GM10266 (cell line): ENCODE results near the gene EFHD2.
"Not testable (repeated sequence)": the region's sequence is repeated elsewhere in the genome, so short reads cannot be mapped to it uniquely, and the experiment has no call there.

Experiments
- DNase-seq: peaks from one replicate; pipeline ENCODE4 v3.0.0; 2012; ENCODE audit errors: extremely low spot score
- TF ChIP-seq, protein P1 (sequence below): IDR thresholded peaks from 2 replicates; pipeline ENCODE4 v1.5.1; 2012; ENCODE audit warnings: mild to moderate bottlenecking, low read depth; ENCODE audit not compliant: control insufficient read depth, insufficient read depth; ENCODE audit errors: missing control alignments

Gene EFHD2

GRCh38 chr1:15459771-15460707 is 50.4 kb downstream of the EFHD2 start:
- TF ChIP-seq, protein P1, sequence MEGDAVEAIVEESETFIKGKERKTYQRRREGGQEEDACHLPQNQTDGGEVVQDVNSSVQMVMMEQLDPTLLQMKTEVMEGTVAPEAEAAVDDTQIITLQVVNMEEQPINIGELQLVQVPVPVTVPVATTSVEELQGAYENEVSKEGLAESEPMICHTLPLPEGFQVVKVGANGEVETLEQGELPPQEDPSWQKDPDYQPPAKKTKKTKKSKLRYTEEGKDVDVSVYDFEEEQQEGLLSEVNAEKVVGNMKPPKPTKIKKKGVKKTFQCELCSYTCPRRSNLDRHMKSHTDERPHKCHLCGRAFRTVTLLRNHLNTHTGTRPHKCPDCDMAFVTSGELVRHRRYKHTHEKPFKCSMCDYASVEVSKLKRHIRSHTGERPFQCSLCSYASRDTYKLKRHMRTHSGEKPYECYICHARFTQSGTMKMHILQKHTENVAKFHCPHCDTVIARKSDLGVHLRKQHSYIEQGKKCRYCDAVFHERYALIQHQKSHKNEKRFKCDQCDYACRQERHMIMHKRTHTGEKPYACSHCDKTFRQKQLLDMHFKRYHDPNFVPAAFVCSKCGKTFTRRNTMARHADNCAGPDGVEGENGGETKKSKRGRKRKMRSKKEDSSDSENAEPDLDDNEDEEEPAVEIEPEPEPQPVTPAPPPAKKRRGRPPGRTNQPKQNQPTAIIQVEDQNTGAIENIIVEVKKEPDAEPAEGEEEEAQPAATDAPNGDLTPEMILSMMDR: no peak
- DNase-seq: no peak

DNA sequence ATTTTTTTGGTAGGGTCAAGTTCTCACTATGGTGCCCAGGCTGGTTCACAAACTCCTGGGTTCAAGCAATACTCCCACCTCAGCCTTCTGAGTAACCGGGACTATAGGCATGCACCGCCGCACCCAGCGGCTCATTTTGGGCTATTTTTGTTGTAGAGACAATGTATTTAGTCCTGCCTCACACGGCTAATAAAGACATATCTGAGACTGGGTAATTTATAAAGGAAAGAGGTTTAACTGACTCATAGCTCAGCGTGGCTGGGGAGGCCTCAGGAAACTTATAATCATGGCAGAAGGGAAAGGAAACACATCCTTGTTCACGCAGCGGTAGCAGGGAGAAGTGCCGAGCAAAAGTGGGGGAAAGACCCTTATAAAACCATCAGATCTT is 51.0 kb downstream of the EFHD2 start:
- DNase-seq: no peak

DNA sequence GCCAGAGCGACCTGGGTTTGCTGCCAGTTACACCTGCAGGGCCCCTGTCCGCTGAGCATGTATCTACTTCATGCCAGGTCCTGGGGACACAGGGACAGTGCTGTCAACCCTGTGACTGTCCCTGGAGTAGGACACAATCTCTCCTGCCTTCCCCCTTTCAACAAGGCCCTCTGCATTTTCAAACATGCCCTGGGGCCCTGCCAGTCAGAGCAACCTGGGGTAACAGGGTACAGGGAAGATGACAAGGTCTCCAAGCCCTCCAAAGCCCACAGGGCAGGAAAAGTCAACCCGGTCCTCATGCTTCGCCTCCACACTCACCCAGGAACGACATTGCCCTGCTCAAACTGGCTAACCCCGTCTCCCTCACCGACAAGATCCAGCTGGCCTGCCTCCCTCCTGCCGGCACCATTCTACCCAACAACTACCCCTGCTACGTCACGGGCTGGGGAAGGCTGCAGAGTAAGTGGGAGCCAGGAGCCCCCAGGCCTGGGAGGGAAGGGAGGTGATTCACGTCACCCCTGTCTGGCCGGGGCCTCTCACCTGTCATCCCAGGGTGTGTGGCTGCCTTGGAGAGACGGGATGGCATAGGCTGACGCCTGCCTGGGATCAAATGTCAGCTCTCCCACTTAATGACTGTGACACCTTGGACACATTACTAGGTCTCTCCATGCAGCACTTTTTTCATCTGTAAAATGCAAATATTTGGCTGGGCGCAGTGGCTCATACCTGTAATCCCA is 53.5 kb downstream of the EFHD2 start:
- not testable (repeated sequence) for DNase-seq

More for the DNA sequence above, 51.0 kb downstream of the EFHD2 start:
- TF ChIP-seq, protein P1: no peak

GRCh38 chr1:15463926-15464322 is 54.2 kb downstream of the EFHD2 start:
- DNase-seq: not testable (repeated sequence)

GRCh38 chr1:15465674-15466073 is 56.0 kb downstream of the EFHD2 start:
- TF ChIP-seq, protein P1: no peak
- no peak for DNase-seq

- DNase-seq: not testable (repeated sequence)
Observed at GRCh38 chr1:15466955-15467625, 57.4 kb downstream of the EFHD2 start.

GRCh38 chr1:15468145-15468544 is 58.5 kb downstream of the EFHD2 start:
- TF ChIP-seq, protein P1: no peak
- no peak for DNase-seq

- no peak for DNase-seq
- TF ChIP-seq, protein P1: no peak
Observed at GRCh38 chr1:15469361-15469760, 59.7 kb downstream of the EFHD2 start.

DNA sequence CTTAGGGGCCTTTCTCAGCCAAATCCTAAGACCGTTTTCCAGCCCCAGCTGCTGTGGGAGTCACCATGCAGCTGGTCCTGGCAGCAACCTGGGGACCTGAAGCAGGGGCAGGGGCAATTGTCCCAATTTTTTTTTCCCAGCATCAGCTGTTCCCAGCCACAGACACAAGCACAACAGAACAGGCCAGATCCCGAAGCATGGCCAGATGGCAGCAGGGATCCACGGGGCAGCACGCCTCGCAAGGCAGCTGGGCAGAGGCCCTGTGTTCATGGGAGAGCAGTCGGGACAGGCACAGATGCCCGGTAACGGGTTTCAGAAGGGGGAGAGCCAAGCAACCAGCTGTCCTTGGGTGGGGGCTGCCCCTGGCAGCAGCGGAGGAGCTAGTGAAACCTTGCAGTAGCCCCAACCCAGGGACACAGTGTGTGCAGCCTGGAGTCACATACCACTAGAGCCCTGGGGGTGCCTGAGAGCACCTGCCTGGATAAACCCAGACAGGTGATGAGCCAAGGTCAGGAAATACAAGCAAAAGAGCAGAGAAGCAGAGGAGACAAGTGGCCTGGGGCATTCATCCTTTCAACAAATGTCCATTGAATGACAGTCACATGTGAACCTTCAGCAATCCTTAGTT is 60.2 kb downstream of the EFHD2 start:
- not testable (repeated sequence) for DNase-seq

- not testable (repeated sequence) for DNase-seq
Observed at GRCh38 chr1:15471067-15471466, 61.4 kb downstream of the EFHD2 start.

- DNase-seq: not testable (repeated sequence)
Observed at GRCh38 chr1:15471723-15472122, 62.0 kb downstream of the EFHD2 start.
